ENCODE results near the gene CHRNG. TPM values are rescaled to one million over a fixed set of nuclear protein-coding genes. Genes with fewer than 3 reads are reported as not detected.
A peak's percentile ranks its signal among the peaks of the same experiment; 100 is the strongest.

The CHRNG gene
- total and polyA plus RNA-seq, 2 experiments from 2014 or later: 0.28 TPM; not detected in 1

DNA sequence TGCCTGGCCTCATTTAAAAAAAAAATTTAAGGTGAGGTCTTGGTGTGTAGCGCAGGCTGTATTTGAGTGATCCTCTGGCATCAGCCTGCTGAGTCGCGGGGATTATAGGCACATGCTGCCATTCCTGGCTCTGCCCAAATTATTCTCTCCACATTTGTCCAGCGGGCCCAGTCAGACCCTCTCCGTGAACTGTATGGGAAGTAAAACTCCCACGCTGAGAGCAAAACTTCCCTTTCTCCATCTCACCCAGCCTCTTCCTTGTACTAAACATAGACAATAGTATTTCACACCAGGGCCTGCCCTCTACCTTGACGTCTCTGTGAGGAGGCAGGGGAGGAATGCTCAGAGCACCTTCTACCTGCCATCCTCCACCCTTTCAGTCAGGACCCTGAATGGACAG is 48.0 kb downstream of the CHRNG start:
- no peak for DNase-seq (ENCODE audit: low read depth in 1 of 2, low spot score in 1 of 2)
- no peak for TF ChIP-seq CTCF (IDR thresholded peaks at IDR 0.05; ENCODE audit: low read depth, low read length)
- peaks cover 9% of the 10 kb centered on the region for H3K36me3 ChIP-seq
- H3K4me3 ChIP-seq: no peak overlapping the region
- H3K9me3 ChIP-seq (ENCODE audit: low read depth): no peaks in the 10 kb centered on the region
- H3K27me3 ChIP-seq: no peaks in the 10 kb centered on the region
- no peak overlapping the region for H3K27ac ChIP-seq
- H3K4me1 ChIP-seq (ENCODE audit: low read depth): no peaks in the 10 kb centered on the region

DNA sequence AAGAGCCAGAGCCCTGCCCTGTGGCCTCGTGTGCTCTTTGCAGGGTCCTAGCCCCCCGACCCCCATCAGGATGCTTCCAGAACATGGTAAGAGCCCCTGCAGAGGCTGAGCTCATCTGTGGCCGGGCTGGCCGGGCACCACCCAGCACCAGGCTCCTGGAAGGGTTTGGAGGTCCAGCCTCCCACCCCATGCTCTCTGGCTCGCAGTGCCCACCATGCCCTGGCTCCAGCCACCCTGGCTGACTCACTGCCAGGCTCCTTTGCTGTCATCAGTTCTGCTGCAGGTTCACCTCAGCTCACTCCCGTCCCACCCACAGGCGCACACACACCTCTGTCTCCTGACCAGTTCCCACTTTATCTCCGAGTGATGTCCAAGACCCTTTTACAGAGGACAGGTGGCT is 48.5 kb downstream of the CHRNG start:
- no peaks in the 10 kb centered on the region for H3K27me3 ChIP-seq
- no peaks in the 10 kb centered on the region for H3K9me3 ChIP-seq (ENCODE audit: low read depth)
- peaks cover 9% of the 10 kb centered on the region for H3K36me3 ChIP-seq
- H3K4me3 ChIP-seq: no peak overlapping the region
- no peak for DNase-seq (ENCODE audit: low read depth in 1 of 2, low spot score in 1 of 2)
- no peaks in the 10 kb centered on the region for H3K4me1 ChIP-seq (ENCODE audit: low read depth)
- no peak overlapping the region for H3K27ac ChIP-seq
- no peak for TF ChIP-seq CTCF (IDR thresholded peaks at IDR 0.05; ENCODE audit: low read depth, low read length)

DNA sequence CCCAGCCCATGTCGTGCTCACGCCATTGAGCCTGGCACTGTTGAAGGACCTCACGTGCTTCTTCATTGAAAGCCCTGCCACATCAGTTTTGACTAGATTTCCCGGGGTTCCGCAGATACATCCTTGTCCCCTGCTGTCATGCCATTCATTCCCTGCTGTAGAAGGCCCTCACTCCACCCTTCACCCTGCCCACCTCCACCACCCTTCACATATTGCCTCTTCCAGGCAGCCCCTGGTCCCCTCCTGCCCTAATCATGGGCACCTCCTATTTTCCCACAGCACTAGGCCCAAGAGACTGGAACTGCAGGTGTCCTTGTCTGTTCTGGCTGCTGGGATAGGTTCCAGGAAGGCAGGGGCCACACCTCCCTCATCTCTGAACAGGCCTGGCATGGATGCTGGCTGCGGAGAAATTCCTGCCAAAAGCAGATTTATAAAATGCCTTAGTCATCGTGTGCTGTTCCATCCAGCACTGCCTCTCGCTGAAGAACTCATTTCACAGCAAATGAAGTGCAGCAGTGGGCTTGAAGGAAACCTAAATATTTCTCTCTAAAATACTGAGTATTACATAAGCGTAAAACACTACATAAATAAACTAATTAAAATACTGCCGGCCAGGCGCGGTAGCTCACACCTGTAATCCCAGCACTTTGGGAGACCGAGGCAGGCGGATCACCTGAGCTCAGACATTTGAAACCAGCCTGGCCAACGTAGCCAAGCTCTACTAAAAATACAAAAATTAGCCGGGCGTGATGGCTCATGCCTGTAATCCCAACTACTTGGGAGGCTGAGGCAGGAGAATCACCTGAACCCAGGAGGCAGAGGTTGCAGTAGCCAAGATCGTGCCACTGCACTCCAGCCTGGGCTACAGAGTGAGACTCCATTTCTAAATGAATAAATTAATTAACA is 49.4 kb downstream of the CHRNG start:
- H3K9me3 ChIP-seq (ENCODE audit: low read depth): no peaks in the 10 kb centered on the region
- no peak overlapping the region for H3K27ac ChIP-seq
- peak in 1 of 2 donors; percentile 77 for DNase-seq (ENCODE audit: low read depth in 1 of 2, low spot score in 1 of 2)
- no peaks in the 10 kb centered on the region for H3K4me1 ChIP-seq (ENCODE audit: low read depth)
- no peaks in the 10 kb centered on the region for H3K36me3 ChIP-seq
- no peaks in the 10 kb centered on the region for H3K27me3 ChIP-seq
- H3K4me3 ChIP-seq: no peak overlapping the region
- no peak for TF ChIP-seq CTCF (IDR thresholded peaks at IDR 0.05; ENCODE audit: low read depth, low read length)

- Histone ChIP-seq H3K27me3 (no peaks in the 10 kb centered on the region), H3K27ac (no peak overlapping the region), H3K36me3 (no peaks in the 10 kb centered on the region), H3K4me3 (no peak overlapping the region), H3K9me3 (ENCODE audit: low read depth) (no peaks in the 10 kb centered on the region), H3K4me1 (ENCODE audit: low read depth) (no peaks in the 10 kb centered on the region)
- peak in 1 of 2 donors; percentile 56 for DNase-seq (ENCODE audit: low read depth in 1 of 2, low spot score in 1 of 2)
- no peak for TF ChIP-seq CTCF (IDR thresholded peaks at IDR 0.05; ENCODE audit: low read depth, low read length)
Measured at GRCh38 chr2:232592772-232593395, 53.4 kb downstream of the CHRNG start.

DNA sequence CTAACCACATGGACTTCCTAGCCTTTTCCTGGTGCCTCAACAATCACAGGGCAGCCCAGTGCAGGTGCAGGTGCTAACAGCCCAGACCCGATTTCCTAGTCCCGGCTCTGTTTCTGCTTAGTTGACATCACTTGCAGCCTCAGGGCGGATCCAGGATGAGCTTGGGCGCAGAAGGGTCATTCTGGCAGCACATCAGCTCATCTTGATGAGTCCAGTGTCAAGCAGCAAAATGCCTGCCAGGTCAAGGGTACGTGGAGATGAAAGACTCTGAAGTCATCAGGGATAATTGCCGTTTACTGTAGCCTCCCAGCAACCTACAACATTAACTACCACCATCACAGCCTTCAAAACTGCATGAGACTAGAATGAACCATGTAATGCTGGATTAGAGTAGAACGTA is 54.5 kb downstream of the CHRNG start:
- Histone ChIP-seq H3K27ac (no peak overlapping the region), H3K36me3 (no peaks in the 10 kb centered on the region), H3K27me3 (no peaks in the 10 kb centered on the region), H3K9me3 (ENCODE audit: low read depth) (no peaks in the 10 kb centered on the region), H3K4me3 (no peak overlapping the region), H3K4me1 (ENCODE audit: low read depth) (no peaks in the 10 kb centered on the region)
- no peak for TF ChIP-seq CTCF (IDR thresholded peaks at IDR 0.05; ENCODE audit: low read depth, low read length)
- no peak for DNase-seq (ENCODE audit: low read depth in 1 of 2, low spot score in 1 of 2)

Other genes with a start within 250 kb of the CHRNG start
- not detected in 2 replicates for gene ALPP, start 160.9 kb upstream of the CHRNG start, total RNA-seq
- gene ALPP, start 160.9 kb upstream of the CHRNG start, polyA plus RNA-seq: not detected in 2 replicates
- gene ALPG, start 132.8 kb upstream of the CHRNG start, total RNA-seq: not detected in 2 replicates
- not detected in 2 replicates for gene ALPG, start 132.8 kb upstream of the CHRNG start, polyA plus RNA-seq
- not detected in 2 replicates for gene ALPI, start 83.5 kb upstream of the CHRNG start, total RNA-seq
- not detected in 2 replicates for gene ALPI, start 83.5 kb upstream of the CHRNG start, polyA plus RNA-seq
- gene ECEL1, start 51.9 kb upstream of the CHRNG start, total RNA-seq: 1.6 and 2.3 TPM in 2 replicates
- 0.70 and 0.80 TPM in 2 replicates for gene ECEL1, start 51.9 kb upstream of the CHRNG start, polyA plus RNA-seq
- gene PRSS56, start 19.3 kb upstream of the CHRNG start, total RNA-seq: not detected in 2 replicates
- 0.07 TPM in 1 of 2 replicates, not detected in the other for gene PRSS56, start 19.3 kb upstream of the CHRNG start, polyA plus RNA-seq
- 0.09 TPM in 1 of 2 replicates, not detected in the other for gene CHRND, start 13.5 kb upstream of the CHRNG start, total RNA-seq
- gene CHRND, start 13.5 kb upstream of the CHRNG start, polyA plus RNA-seq: 0.05 TPM in 1 of 2 replicates, not detected in the other
- gene TIGD1, start 10.9 kb downstream of the CHRNG start, total RNA-seq: 8.3 and 10.6 TPM in 2 replicates
- 12.5 and 14.8 TPM in 2 replicates for gene TIGD1, start 10.9 kb downstream of the CHRNG start, polyA plus RNA-seq
- gene EIF4E2, start 11.0 kb downstream of the CHRNG start, total RNA-seq: 48.0 and 53.2 TPM in 2 replicates
- gene EIF4E2, start 11.0 kb downstream of the CHRNG start, polyA plus RNA-seq: 85.5 and 101 TPM in 2 replicates
- gene EFHD1, start 93.9 kb downstream of the CHRNG start, total RNA-seq: 3.2 and 8.0 TPM in 2 replicates
- gene EFHD1, start 93.9 kb downstream of the CHRNG start, polyA plus RNA-seq: 12.4 and 19.5 TPM in 2 replicates
- 34.7 and 52.1 TPM in 2 replicates for gene GIGYF2, start 157.6 kb downstream of the CHRNG start, total RNA-seq
- gene GIGYF2, start 157.6 kb downstream of the CHRNG start, polyA plus RNA-seq: 36.9 and 37.2 TPM in 2 replicates
- not detected in 2 replicates for gene KCNJ13, start 236.9 kb downstream of the CHRNG start, total RNA-seq
- gene KCNJ13, start 236.9 kb downstream of the CHRNG start, polyA plus RNA-seq: 0.96 and 1.3 TPM in 2 replicates